Smooth muscle cell of the brain vasculature (primary cell): ENCODE measurements around the gene CPNE4.

Source experiments
- DNase-seq: peaks from one replicate; pipeline ENCODE4 v3.0.0-alpha.2; 2012; ENCODE audit warnings: low read depth, low spot score

Gene CPNE4

DNA sequence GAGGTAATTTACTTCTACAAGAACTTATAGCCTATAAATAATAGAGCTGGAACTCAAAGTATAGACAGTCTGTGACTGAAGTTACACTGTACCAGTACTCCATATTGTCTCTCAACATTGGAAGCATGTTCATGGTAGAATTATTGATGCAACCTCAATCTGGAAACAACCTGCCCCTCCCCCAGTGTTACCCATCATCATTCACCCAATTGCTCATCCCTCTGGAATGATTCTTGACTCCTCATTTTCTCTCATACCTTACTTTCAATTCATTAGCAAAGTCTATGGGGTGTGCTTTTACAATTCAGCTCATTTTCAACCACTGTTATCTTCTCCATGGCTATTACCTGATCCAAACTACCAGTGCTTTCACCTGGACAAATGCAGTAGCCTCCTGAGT lies 151.7 kb downstream of the CPNE4 start:
- no peak for DNase-seq

GRCh38 chr3:131881777-131882176 lies 153.0 kb downstream of the CPNE4 start:
- no peak for DNase-seq

- DNase-seq = no peak
Measured at GRCh38 chr3:131880948-131881347, 153.9 kb downstream of the CPNE4 start.

GRCh38 chr3:131868203-131868602 lies 166.6 kb downstream of the CPNE4 start:
- no peak for DNase-seq

GRCh38 chr3:131856171-131856570 lies 178.6 kb downstream of the CPNE4 start:
- DNase-seq = no peak

- no peak for DNase-seq
Measured at GRCh38 chr3:131850223-131850622, 184.6 kb downstream of the CPNE4 start.

DNA sequence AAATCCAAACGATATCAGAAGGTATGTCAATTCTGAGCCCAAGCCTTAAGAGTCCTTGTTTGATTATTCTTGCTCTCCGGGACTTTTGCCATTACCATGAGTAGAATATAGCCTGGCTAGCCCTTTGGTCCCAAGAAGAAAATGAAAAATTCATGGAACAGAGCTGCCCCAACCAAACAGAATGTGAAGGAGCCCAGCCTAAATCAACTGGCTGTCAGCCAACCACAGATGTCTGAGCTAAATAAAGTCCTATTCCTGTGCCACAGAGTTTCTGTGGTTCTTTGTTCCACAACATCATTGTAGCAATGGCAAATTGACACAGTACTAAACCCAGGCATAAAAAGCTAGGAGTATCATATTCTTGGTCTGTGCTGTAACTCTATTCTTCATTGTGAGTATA lies 185.2 kb downstream of the CPNE4 start:
- DNase-seq = no peak

GRCh38 chr3:131847966-131848510 lies 186.8 kb downstream of the CPNE4 start:
- DNase-seq = no peak

- no peak for DNase-seq
Measured at GRCh38 chr3:131846296-131846924, 188.4 kb downstream of the CPNE4 start.

DNA sequence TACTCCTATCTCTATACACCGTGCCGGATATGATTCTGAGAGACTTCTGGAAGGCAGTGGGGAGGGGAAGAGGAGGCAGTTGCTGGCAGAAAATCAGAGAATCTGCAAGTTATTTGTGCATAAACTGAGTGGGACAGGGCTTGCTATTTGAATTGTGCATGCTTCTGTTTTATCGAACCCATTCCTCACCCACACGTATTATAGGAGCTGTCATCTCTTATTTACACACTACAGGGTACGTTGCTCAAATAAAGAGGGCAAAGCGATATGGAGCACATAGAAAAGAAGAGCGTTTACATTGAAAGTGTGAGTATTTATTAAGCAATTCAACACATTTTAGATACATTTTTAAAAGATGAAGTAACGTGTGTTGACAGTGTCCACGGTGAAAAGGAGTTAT lies 191.6 kb downstream of the CPNE4 start:
- DNase-seq = no peak

GRCh38 chr3:131840156-131840797 lies 194.5 kb downstream of the CPNE4 start:
- no peak for DNase-seq

GRCh38 chr3:131835906-131836305 lies 198.9 kb downstream of the CPNE4 start:
- no peak for DNase-seq

DNA sequence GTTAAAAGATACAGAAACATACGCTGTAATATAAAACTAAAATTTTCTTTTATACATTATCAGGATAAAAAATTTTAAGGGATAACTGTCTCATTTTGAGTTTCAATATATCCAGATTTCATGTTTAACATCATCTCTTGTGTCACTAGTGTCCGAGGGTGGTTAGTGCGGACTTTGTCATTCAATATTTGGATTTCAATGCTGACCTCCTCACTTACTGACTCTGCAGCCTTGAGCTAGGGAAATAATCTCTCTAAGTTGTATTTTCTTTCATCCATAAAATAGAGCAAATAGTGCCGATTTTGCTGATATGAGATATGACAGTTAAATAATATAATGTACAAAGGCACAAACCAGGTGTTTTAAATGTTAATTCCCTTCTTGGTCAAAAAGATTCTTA lies 203.2 kb downstream of the CPNE4 start:
- DNase-seq = no peak

- DNase-seq = no peak
Measured at GRCh38 chr3:131821191-131821762, 213.5 kb downstream of the CPNE4 start.

DNA sequence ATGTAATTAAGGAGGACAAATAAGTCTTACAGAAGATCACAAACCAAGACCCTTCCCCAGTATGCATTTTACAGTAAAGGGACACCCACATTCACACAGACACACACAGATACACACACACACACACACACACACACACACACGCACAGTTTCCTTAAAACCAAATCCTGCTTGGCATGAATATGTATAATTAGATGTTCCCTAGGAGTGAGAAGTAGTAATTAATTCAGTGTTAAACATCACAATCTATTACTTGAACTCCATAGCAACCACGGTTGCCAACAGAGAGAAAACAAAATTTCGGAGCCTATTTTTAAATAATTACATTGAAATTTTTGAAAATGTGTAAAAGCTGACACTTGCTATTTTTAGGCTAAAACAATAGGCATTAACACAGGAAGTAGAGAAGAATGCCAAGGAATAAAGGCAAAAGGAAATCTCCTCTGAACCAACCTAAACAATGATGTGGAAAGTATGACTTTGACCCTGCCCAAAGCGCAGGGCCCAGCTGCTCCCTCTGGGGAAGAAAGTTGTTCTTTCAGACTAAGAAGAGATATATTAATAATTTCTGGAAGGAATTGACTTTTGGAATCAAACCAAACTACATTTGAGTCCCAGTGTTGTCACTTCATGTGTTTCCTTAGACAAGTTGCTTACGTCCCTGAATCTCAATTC lies 215.3 kb downstream of the CPNE4 start:
- DNase-seq = no peak

DNA sequence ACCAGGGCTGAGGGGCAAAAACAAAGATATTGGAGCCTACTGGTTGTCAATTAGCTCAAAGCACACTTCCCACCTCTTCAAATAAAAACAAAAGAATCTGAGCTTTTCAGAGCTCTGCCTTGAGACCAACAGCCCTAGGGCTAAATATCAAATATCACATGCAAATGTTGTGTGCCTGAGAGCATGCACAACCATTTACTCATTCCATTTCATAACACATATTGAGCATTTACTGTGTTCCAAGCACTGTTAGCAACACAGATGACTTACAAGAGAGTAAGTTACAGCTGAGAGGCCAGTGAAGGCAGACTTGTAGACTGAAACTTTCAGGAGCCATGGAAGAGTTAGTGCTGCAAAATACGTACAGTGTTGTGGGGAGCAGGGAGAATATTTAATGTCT lies 222.4 kb downstream of the CPNE4 start:
- DNase-seq = no peak

- DNase-seq = no peak
Measured at GRCh38 chr3:131811481-131811880, 223.3 kb downstream of the CPNE4 start.

- DNase-seq = no peak
Measured at GRCh38 chr3:131807822-131808221, 227.0 kb downstream of the CPNE4 start.

GRCh38 chr3:131806736-131807135 lies 228.1 kb downstream of the CPNE4 start:
- DNase-seq = no peak

DNA sequence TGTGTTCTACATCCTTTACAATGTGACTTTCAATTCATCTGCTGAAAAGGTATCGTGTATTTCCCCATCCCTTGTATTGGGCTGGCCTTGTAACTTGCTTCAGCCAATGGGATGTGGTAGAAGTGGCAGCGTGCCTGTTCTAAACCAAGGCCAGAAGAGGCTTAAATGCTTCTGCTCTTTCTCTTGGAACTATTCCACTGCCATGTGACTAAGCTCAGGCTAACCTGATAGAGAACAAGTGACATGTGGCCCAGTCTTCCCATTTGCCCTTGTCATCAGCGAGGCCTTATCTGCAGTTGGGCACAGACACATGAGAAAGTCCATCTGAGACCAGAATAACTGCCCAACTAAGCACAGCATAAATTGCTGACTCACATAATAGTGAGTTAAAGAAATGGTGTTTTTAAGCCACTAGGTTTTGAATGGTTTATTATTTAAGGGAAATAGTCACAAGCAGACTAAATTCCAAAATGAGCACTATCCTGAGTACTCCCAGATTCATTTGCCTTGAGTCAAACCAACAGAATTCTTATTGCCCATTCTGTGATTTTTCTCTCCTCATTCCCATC lies 230.2 kb downstream of the CPNE4 start:
- no peak for DNase-seq

GRCh38 chr3:131803113-131803512 lies 231.7 kb downstream of the CPNE4 start:
- DNase-seq = no peak

- DNase-seq = no peak
Measured at GRCh38 chr3:131802029-131802428, 232.8 kb downstream of the CPNE4 start.
